Vagina (tissue), 2 donors: ENCODE results near the gene MGAT5.

ENCODE experiments used
- POLR2A ChIP-seq, 2 donors: fragments of 450-650 bp; IDR thresholded peaks; one replicate each; pipeline ENCODE4 v1.6.1; 2017; ENCODE audit warnings: antibody characterized with exemption in 2 of 2, mild to moderate bottlenecking in 2 of 2, moderate library complexity in 2 of 2
- POLR2AphosphoS5 ChIP-seq, 2 donors: sonication (generic); formaldehyde crosslinking; IDR thresholded peaks; one replicate each; pipeline ENCODE4 v1.9.0; 2017; ENCODE audit warnings: antibody characterized with exemption in 2 of 2, mild to moderate bottlenecking in 2 of 2, low read depth in 1 of 2; ENCODE audit not compliant: insufficient read depth in 1 of 2
- TF ChIP-seq, protein P1 (sequence below), 3 experiments: fragments of 450-650 bp in 2 of 3; fragments of 200-600 bp in 1 of 3; sonication (generic) in 1 of 3; IDR thresholded peaks; one replicate each; pipeline ENCODE4 v1.5.1; 2017 to 2019; ENCODE audit warnings: antibody characterized with exemption in 3 of 3, mild to moderate bottlenecking in 2 of 3, moderate library complexity in 2 of 3

DNA sequence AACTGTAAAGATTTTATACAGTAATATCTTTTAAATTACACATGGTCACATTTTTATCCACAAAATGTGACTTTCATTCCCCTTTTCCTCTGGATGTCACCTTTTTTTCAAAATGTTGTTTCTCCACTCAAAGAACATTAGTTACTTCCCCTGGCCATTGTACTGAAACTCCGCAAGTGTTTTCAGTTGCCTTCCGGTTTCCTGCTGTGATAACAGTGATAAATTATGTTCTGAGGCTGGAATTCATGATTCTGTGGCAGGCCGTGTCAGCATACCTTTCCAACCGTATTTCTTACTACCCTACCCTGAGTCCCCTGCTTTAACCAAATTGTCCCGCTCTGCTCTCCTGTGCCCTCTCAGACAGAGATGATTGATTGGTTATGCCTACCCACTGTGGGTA, 53.5 kb downstream of the MGAT5 start:
- TF ChIP-seq POLR2AphosphoS5 (IDR thresholded peaks at IDR 0.05; ENCODE audit: insufficient read depth in 1 of 2, low read depth in 1 of 2) (no peak), POLR2A (IDR thresholded peaks at IDR 0.05) (no peak)
- TF ChIP-seq, protein P1, sequence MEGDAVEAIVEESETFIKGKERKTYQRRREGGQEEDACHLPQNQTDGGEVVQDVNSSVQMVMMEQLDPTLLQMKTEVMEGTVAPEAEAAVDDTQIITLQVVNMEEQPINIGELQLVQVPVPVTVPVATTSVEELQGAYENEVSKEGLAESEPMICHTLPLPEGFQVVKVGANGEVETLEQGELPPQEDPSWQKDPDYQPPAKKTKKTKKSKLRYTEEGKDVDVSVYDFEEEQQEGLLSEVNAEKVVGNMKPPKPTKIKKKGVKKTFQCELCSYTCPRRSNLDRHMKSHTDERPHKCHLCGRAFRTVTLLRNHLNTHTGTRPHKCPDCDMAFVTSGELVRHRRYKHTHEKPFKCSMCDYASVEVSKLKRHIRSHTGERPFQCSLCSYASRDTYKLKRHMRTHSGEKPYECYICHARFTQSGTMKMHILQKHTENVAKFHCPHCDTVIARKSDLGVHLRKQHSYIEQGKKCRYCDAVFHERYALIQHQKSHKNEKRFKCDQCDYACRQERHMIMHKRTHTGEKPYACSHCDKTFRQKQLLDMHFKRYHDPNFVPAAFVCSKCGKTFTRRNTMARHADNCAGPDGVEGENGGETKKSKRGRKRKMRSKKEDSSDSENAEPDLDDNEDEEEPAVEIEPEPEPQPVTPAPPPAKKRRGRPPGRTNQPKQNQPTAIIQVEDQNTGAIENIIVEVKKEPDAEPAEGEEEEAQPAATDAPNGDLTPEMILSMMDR (IDR thresholded peaks at IDR 0.05), result no peak
